Measurements from ENCODE around the gene TPO.
"Not testable (repeated sequence)": the region's sequence is repeated elsewhere in the genome, so short reads cannot be mapped to it uniquely, and the experiment has no call there.

TPO gene

GRCh38 chr2:1374287-1374686 lies 39.0 kb upstream of the TPO start:
- Histone ChIP-seq H3K36me3 (ENCODE audit: control insufficient read depth in 4 of 4, insufficient read depth in 4 of 4, low read length in 3 of 4) (no peaks in the 10 kb centered on the region), H3K4me3 (ENCODE audit: control insufficient read depth in 1 of 7, extremely low read depth in 1 of 7, insufficient read depth in 4 of 7, low read depth in 2 of 7, low read length in 6 of 7) (no peak overlapping the region), H3K4me1 (ENCODE audit: control extremely low read depth in 1 of 4, control insufficient read depth in 4 of 4, insufficient read depth in 4 of 4, low read length in 3 of 4) (no peaks in the 10 kb centered on the region), H3K27me3 (replicated peaks in 2 of 5; ENCODE audit: control insufficient read depth in 4 of 5, insufficient read depth in 5 of 5, low read length in 4 of 5) (peaks cover 0 to 11% (median 3%) of the 10 kb centered on the region in 5 experiments), H3K9me3 (ENCODE audit: control extremely low read depth in 1 of 5, control insufficient read depth in 4 of 5, insufficient read depth in 2 of 5, low read depth in 1 of 5, low read length in 4 of 5) (no peaks in the 10 kb centered on the region), H3K27ac (ENCODE audit: insufficient read depth in 1 of 2, low read depth in 1 of 2, low read length in 2 of 2, poor library complexity in 1 of 2, severe bottlenecking in 2 of 2) (no peak overlapping the region)
- DNase-seq = no peak
- WGBS (ENCODE audit: insufficient coverage) = 90% methylated on average over 9 of the region's 11 CpGs
- ChIA-PET CTCF (interaction anchor here (1.6 kb wide), 1 partner anchor 21 kb away, joined by 4 read pairs; no protein-coding TSS in a partner anchor), POLR2A (no interaction called here)

- Histone ChIP-seq H3K27ac (ENCODE audit: insufficient read depth in 1 of 2, low read depth in 1 of 2, low read length in 2 of 2, poor library complexity in 1 of 2, severe bottlenecking in 2 of 2) (no peak overlapping the region), H3K9me3 (ENCODE audit: control extremely low read depth in 1 of 5, control insufficient read depth in 4 of 5, insufficient read depth in 2 of 5, low read depth in 1 of 5, low read length in 4 of 5) (no peaks in the 10 kb centered on the region), H3K27me3 (replicated peaks in 2 of 5; ENCODE audit: control insufficient read depth in 4 of 5, insufficient read depth in 5 of 5, low read length in 4 of 5) (peaks cover 0 to 11% (median 2%) of the 10 kb centered on the region in 5 experiments), H3K36me3 (ENCODE audit: control insufficient read depth in 4 of 4, insufficient read depth in 4 of 4, low read length in 3 of 4) (no peaks in the 10 kb centered on the region), H3K4me3 (ENCODE audit: control insufficient read depth in 1 of 7, extremely low read depth in 1 of 7, insufficient read depth in 4 of 7, low read depth in 2 of 7, low read length in 6 of 7) (no peak overlapping the region), H3K4me1 (ENCODE audit: control extremely low read depth in 1 of 4, control insufficient read depth in 4 of 4, insufficient read depth in 4 of 4, low read length in 3 of 4) (no peaks in the 10 kb centered on the region)
- 94% methylated on average over 13 of the region's 14 CpGs for WGBS (ENCODE audit: insufficient coverage)
- DNase-seq = no peak
- CTCF ChIA-PET = no interaction called here
- POLR2A ChIA-PET = no interaction called here
These were observed 37.5 kb upstream of the TPO start for GRCh38 chr2:1375794-1376193.

DNA sequence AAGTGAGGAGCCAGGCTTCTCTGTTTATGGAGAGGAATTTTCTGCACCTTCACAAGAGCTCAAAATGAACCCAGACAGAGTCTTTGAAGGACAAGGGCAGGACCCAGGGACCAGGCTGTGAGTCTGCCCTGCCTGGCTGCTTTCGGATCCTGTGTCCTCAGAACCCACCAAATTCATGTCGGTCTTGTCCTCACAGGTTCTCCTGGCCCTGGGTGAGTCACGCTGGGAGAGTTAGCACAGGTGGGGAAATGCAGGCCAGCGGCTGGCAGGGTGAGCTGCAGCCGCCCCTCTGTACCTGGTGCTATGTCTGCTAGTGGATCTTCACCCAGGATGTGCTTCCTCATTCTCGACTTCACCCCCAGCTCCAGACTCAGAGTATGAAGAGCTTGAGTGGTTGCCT lies 35.8 kb upstream of the TPO start:
- H3K36me3 ChIP-seq (ENCODE audit: control insufficient read depth in 4 of 4, insufficient read depth in 4 of 4, low read length in 3 of 4) = no peaks in the 10 kb centered on the region
- DNase-seq = no peak
- WGBS (ENCODE audit: insufficient coverage) = 100% methylated on average over 2 of the region's 6 CpGs
- no peak overlapping the region for H3K27ac ChIP-seq (ENCODE audit: insufficient read depth in 1 of 2, low read depth in 1 of 2, low read length in 2 of 2, poor library complexity in 1 of 2, severe bottlenecking in 2 of 2)
- H3K4me1 ChIP-seq (ENCODE audit: control extremely low read depth in 1 of 4, control insufficient read depth in 4 of 4, insufficient read depth in 4 of 4, low read length in 3 of 4) = no peaks in the 10 kb centered on the region
- H3K27me3 ChIP-seq (replicated peaks in 2 of 5; ENCODE audit: control insufficient read depth in 4 of 5, insufficient read depth in 5 of 5, low read length in 4 of 5) = peaks cover 0 to 11% (median 0%) of the 10 kb centered on the region in 5 experiments
- ChIA-PET POLR2A (no interaction called here), CTCF (no interaction called here)
- H3K9me3 ChIP-seq (ENCODE audit: control extremely low read depth in 1 of 5, control insufficient read depth in 4 of 5, insufficient read depth in 2 of 5, low read depth in 1 of 5, low read length in 4 of 5) = no peaks in the 10 kb centered on the region
- no peak overlapping the region for H3K4me3 ChIP-seq (ENCODE audit: control insufficient read depth in 1 of 7, extremely low read depth in 1 of 7, insufficient read depth in 4 of 7, low read depth in 2 of 7, low read length in 6 of 7)

GRCh38 chr2:1378456-1379150 lies 34.7 kb upstream of the TPO start:
- ChIA-PET CTCF (no interaction called here), POLR2A (no interaction called here)
- no peak overlapping the region for H3K27ac ChIP-seq (ENCODE audit: insufficient read depth in 1 of 2, low read depth in 1 of 2, low read length in 2 of 2, poor library complexity in 1 of 2, severe bottlenecking in 2 of 2)
- H3K9me3 ChIP-seq (ENCODE audit: control extremely low read depth in 1 of 5, control insufficient read depth in 4 of 5, insufficient read depth in 2 of 5, low read depth in 1 of 5, low read length in 4 of 5) = no peaks in the 10 kb centered on the region
- WGBS (ENCODE audit: insufficient coverage) = 98% methylated on average over 15 of the region's 17 CpGs
- no peak overlapping the region for H3K4me3 ChIP-seq (ENCODE audit: control insufficient read depth in 1 of 7, extremely low read depth in 1 of 7, insufficient read depth in 4 of 7, low read depth in 2 of 7, low read length in 6 of 7)
- H3K4me1 ChIP-seq (ENCODE audit: control extremely low read depth in 1 of 4, control insufficient read depth in 4 of 4, insufficient read depth in 4 of 4, low read length in 3 of 4) = no peaks in the 10 kb centered on the region
- no peaks in the 10 kb centered on the region for H3K36me3 ChIP-seq (ENCODE audit: control insufficient read depth in 4 of 4, insufficient read depth in 4 of 4, low read length in 3 of 4)
- H3K27me3 ChIP-seq (replicated peaks in 2 of 5; ENCODE audit: control insufficient read depth in 4 of 5, insufficient read depth in 5 of 5, low read length in 4 of 5) = peaks cover 0 to 9% (median 0%) of the 10 kb centered on the region in 5 experiments
- no peak for DNase-seq

GRCh38 chr2:1381644-1382043 lies 31.6 kb upstream of the TPO start:
- Histone ChIP-seq H3K27ac (ENCODE audit: insufficient read depth in 1 of 2, low read depth in 1 of 2, low read length in 2 of 2, poor library complexity in 1 of 2, severe bottlenecking in 2 of 2) (no peak overlapping the region), H3K36me3 (ENCODE audit: control insufficient read depth in 4 of 4, insufficient read depth in 4 of 4, low read length in 3 of 4) (no peaks in the 10 kb centered on the region), H3K9me3 (ENCODE audit: control extremely low read depth in 1 of 5, control insufficient read depth in 4 of 5, insufficient read depth in 2 of 5, low read depth in 1 of 5, low read length in 4 of 5) (no peaks in the 10 kb centered on the region), H3K4me1 (ENCODE audit: control extremely low read depth in 1 of 4, control insufficient read depth in 4 of 4, insufficient read depth in 4 of 4, low read length in 3 of 4) (no peaks in the 10 kb centered on the region), H3K27me3 (replicated peaks in 2 of 5; ENCODE audit: control insufficient read depth in 4 of 5, insufficient read depth in 5 of 5, low read length in 4 of 5) (peaks cover 0 to 7% (median 0%) of the 10 kb centered on the region in 5 experiments), H3K4me3 (ENCODE audit: control insufficient read depth in 1 of 7, extremely low read depth in 1 of 7, insufficient read depth in 4 of 7, low read depth in 2 of 7, low read length in 6 of 7) (no peak overlapping the region)
- ChIA-PET CTCF (no interaction called here), POLR2A (no interaction called here)
- WGBS (ENCODE audit: insufficient coverage) = 79% methylated on average over 3 of the region's 3 CpGs
- DNase-seq = no peak

DNA sequence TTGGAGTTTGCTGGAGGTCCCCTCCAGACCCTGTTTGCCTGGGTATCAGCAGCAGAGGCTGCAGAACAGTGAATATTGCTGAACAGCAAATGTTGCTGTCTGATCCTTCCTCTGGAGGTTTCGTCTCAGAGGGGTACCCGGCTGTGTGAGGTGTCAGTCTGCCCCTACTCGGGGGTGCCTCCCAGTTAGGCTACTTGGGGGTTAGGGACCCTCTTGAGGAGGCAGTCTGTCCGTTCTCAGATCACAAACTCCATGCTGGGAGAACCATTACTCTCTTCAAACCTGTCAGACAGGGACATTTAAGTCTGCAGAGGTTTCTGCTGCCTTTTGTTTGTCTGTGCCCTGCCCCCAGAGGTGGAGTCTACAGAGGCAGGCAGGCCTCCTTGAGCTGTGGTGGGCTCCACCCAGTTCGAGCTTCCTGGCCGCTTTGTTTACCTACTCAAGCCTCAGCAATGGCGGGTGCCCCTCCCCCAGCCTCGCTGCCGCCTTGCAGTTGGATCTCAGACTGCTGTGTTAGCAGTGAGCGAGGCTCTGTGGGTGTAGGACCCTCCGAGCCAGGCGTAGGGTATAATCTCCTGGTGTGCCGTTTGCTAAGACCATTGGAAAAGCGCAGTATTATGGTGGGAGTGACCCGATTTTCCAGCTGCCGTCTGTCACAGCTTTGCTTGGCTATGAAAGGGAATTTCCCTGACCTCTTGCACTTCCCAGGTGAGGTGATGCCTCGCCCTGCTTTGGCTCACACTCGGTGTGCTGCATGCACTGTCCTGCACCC lies 25.1 kb upstream of the TPO start:
- DNase-seq; H3K27ac ChIP-seq (ENCODE audit: insufficient read depth in 1 of 2, low read depth in 1 of 2, low read length in 2 of 2, poor library complexity in 1 of 2, severe bottlenecking in 2 of 2); CTCF ChIA-PET; H3K9me3 ChIP-seq (ENCODE audit: control extremely low read depth in 1 of 5, control insufficient read depth in 4 of 5, insufficient read depth in 2 of 5, low read depth in 1 of 5, low read length in 4 of 5); H3K4me1 ChIP-seq (ENCODE audit: control extremely low read depth in 1 of 4, control insufficient read depth in 4 of 4, insufficient read depth in 4 of 4, low read length in 3 of 4); H3K27me3 ChIP-seq (replicated peaks in 2 of 5; ENCODE audit: control insufficient read depth in 4 of 5, insufficient read depth in 5 of 5, low read length in 4 of 5); H3K36me3 ChIP-seq (ENCODE audit: control insufficient read depth in 4 of 4, insufficient read depth in 4 of 4, low read length in 3 of 4); POLR2A ChIA-PET; H3K4me3 ChIP-seq (ENCODE audit: control insufficient read depth in 1 of 7, extremely low read depth in 1 of 7, insufficient read depth in 4 of 7, low read depth in 2 of 7, low read length in 6 of 7): not testable (repeated sequence)
- 88% methylated on average over 13 of the region's 18 CpGs for WGBS (ENCODE audit: insufficient coverage)

- CTCF ChIA-PET, DNase-seq: not testable (repeated sequence)
These were observed 23.1 kb upstream of the TPO start for GRCh38 chr2:1390118-1390517.

More at GRCh38 chr2:1390118-1390517, 23.1 kb upstream of the TPO start:
- H3K4me1 ChIP-seq (ENCODE audit: control extremely low read depth in 1 of 4, control insufficient read depth in 4 of 4, insufficient read depth in 4 of 4, low read length in 3 of 4); H3K27me3 ChIP-seq (replicated peaks in 2 of 5; ENCODE audit: control insufficient read depth in 4 of 5, insufficient read depth in 5 of 5, low read length in 4 of 5); H3K27ac ChIP-seq (ENCODE audit: insufficient read depth in 1 of 2, low read depth in 1 of 2, low read length in 2 of 2, poor library complexity in 1 of 2, severe bottlenecking in 2 of 2); H3K36me3 ChIP-seq (ENCODE audit: control insufficient read depth in 4 of 4, insufficient read depth in 4 of 4, low read length in 3 of 4); H3K9me3 ChIP-seq (ENCODE audit: control extremely low read depth in 1 of 5, control insufficient read depth in 4 of 5, insufficient read depth in 2 of 5, low read depth in 1 of 5, low read length in 4 of 5); H3K4me3 ChIP-seq (ENCODE audit: control insufficient read depth in 1 of 7, extremely low read depth in 1 of 7, insufficient read depth in 4 of 7, low read depth in 2 of 7, low read length in 6 of 7): not testable (repeated sequence)
- WGBS (ENCODE audit: insufficient coverage) = 100% methylated on average over 2 of the region's 6 CpGs
- POLR2A ChIA-PET = interaction anchor here (0.7 kb wide), 1 partner anchor 115 kb away, joined by 3 read pairs; no protein-coding TSS in a partner anchor

Measured in common myeloid progenitor, CD34-positive (primary cell).